HCT116 (cell line): ENCODE results near the gene STK32C. TPM values are rescaled to one million over a fixed set of nuclear protein-coding genes. Genes with fewer than 3 reads are reported as not detected.

Experiments
- ATAC-seq: fragments of 200-7000 bp; cut with Tn5 transposase; 2 replicates; pipeline ENCODE4 v1.9.1; 2020; ENCODE audit warnings: mild to moderate bottlenecking, moderate library complexity
- BruUV-seq: library from RNA; stranded (reverse); fragments of 400-500 nt; replicated peaks from 2 replicates; lab custom pipeline; 2021; lab: Mats Ljungman, UMichigan
- CTCF ChIA-PET: fragments of 300-600 bp; sonication (Branson Sonifier 250); formaldehyde crosslinking; loops from one replicate; lab custom pipeline; 2021; ENCODE audit warnings: antibody characterized with exemption; lab: Charles Lee
- POLR2A ChIA-PET: fragments of 300-600, 350-600 bp; sonication (Branson Sonifier 250); formaldehyde crosslinking; loops from one replicate; lab custom pipeline; 2021; ENCODE audit warnings: antibody characterized with exemption; lab: Charles Lee
- RAD21 ChIA-PET, 2 experiments: fragments of 300-600 bp; sonication (Branson Sonifier 250); formaldehyde crosslinking; loops; one replicate each; lab custom pipeline; 2023; ENCODE audit warnings: low total read pairs in 2 of 2; ENCODE audit not compliant: uncharacterized antibody in 2 of 2, unreplicated experiment in 2 of 2, low non-redundant PET in 1 of 2; lab: Charles Lee
- DNase-seq: peaks from one replicate; pipeline ENCODE4 v3.0.0-alpha.2; 2010; ENCODE audit warnings: low read depth, low spot score
- H2AFZ ChIP-seq: fragments of 200-600 bp; shearing (Covaris generic), sonication (generic); 2 replicates; pipeline ENCODE4 v1.6.1; 2017; ENCODE audit warnings: low read depth, mixed run types, mixed read lengths, antibody characterized with exemption, low read length; ENCODE audit not compliant: poor library complexity, severe bottlenecking
- H3K27ac ChIP-seq: 2 replicates; pipeline ENCODE4 v1.5.1; 2012; ENCODE audit warnings: low read depth, low read length
- H3K27me3 ChIP-seq: fragments of 200-600 bp; sonication (generic); 2 replicates; pipeline ENCODE4 v1.6.1; 2016; ENCODE audit warnings: mixed run types, low read length, mixed read lengths; ENCODE audit not compliant: insufficient read depth
- H3K36me3 ChIP-seq, 2 experiments: fragments of 200-500 bp in 1 of 2; fragments of 200-600 bp in 1 of 2; sonication (Bioruptor generic) in 1 of 2; sonication (generic) in 1 of 2; 2 replicates each; pipeline versions ENCODE4 v1.5.1 to v1.6.1; 2014 to 2016; ENCODE audit warnings: low read length in 2 of 2, inconsistent platforms in 1 of 2, mixed read lengths in 1 of 2, mixed run types in 1 of 2; ENCODE audit not compliant: insufficient read depth in 2 of 2, control insufficient read depth in 1 of 2
- H3K4me1 ChIP-seq, 2 experiments: fragments of 200-600 bp in 1 of 2; sonication (generic) in 1 of 2; 2 replicates each; pipeline versions ENCODE4 v1.5.1 to v1.6.1; 2012 to 2017; ENCODE audit warnings: low read length in 2 of 2, inconsistent platforms in 1 of 2, mild to moderate bottlenecking in 1 of 2, mixed read lengths in 1 of 2, mixed run types in 1 of 2, moderate library complexity in 1 of 2; ENCODE audit not compliant: insufficient read depth in 2 of 2, control insufficient read depth in 1 of 2
- H3K4me2 ChIP-seq: fragments of 200-600 bp; sonication (generic); 2 replicates; pipeline ENCODE4 v1.6.1; 2017; ENCODE audit warnings: mixed run types, low read length, mixed read lengths
- H3K4me3 ChIP-seq, 2 experiments: fragments of 200-600 bp in 1 of 2; sonication (generic) in 1 of 2; replicated peaks in 1 of 2; 2 replicates each; pipeline ENCODE4 v1.5.1; 2011 to 2016; ENCODE audit warnings: low read length in 2 of 2, control low read depth in 1 of 2, low read depth in 1 of 2, mild to moderate bottlenecking in 1 of 2, mixed read lengths in 1 of 2, mixed run types in 1 of 2
- H3K79me2 ChIP-seq: fragments of 200-600 bp; sonication (generic); 2 replicates; pipeline ENCODE4 v1.6.1; 2017; ENCODE audit warnings: mild to moderate bottlenecking, mixed run types, low read length, moderate library complexity, mixed read lengths; ENCODE audit not compliant: insufficient read depth
- H3K9ac ChIP-seq: fragments of 200-600 bp; sonication (generic); 2 replicates; pipeline ENCODE4 v1.6.1; 2016; ENCODE audit warnings: low read length, mixed read lengths
- H3K9me2 ChIP-seq: fragments of 200-600 bp; sonication (generic), shearing (Covaris generic); 2 replicates; pipeline ENCODE4 v1.6.1; 2017; ENCODE audit warnings: mixed run types, mild to moderate bottlenecking, moderate library complexity; ENCODE audit not compliant: insufficient read depth
- H3K9me3 ChIP-seq, 2 experiments: fragments of 200-500 bp in 1 of 2; fragments of 200-600 bp in 1 of 2; sonication (Bioruptor generic) in 1 of 2; sonication (generic) in 1 of 2; 2 replicates each; pipeline ENCODE4 v1.6.1; 2014 to 2017; ENCODE audit warnings: low read length in 2 of 2, mixed read lengths in 2 of 2, inconsistent platforms in 1 of 2, low read depth in 1 of 2, mild to moderate bottlenecking in 1 of 2, mixed run types in 1 of 2, moderate library complexity in 1 of 2; ENCODE audit not compliant: control insufficient read depth in 1 of 2, insufficient read depth in 1 of 2
- H4K20me1 ChIP-seq: fragments of 200-600 bp; sonication (generic), shearing (Covaris generic); 2 replicates; pipeline ENCODE4 v1.6.1; 2017; ENCODE audit warnings: mixed run types, mild to moderate bottlenecking, moderate library complexity; ENCODE audit not compliant: insufficient read depth
- ATF3 ChIP-seq: IDR thresholded peaks from 2 replicates; pipeline ENCODE4 v1.6.1; 2012
- CBX3 ChIP-seq: IDR thresholded peaks from 2 replicates; pipeline ENCODE4 v1.6.1; 2012; ENCODE audit warnings: low read depth
- CTCF ChIP-seq, 3 experiments: fragments of 200-600 bp in 1 of 3; sonication (generic) in 1 of 3; IDR thresholded peaks in 2 of 3; conservative IDR thresholded peaks in 1 of 3; 2 replicates each; pipeline ENCODE4 v1.5.1; 2012 to 2017; ENCODE audit warnings: low read depth in 2 of 3, low read length in 2 of 3, antibody characterized with exemption in 1 of 3, borderline replicate concordance in 1 of 3, control low read depth in 1 of 3, mild to moderate bottlenecking in 1 of 3, mixed read lengths in 1 of 3, mixed run types in 1 of 3, moderate library complexity in 1 of 3; ENCODE audit not compliant: insufficient read depth in 1 of 3
- EGR1 ChIP-seq: IDR thresholded peaks from 2 replicates; pipeline ENCODE4 v1.6.1; 2012; ENCODE audit warnings: low read depth
- EZH2 ChIP-seq: fragments of 200-600 bp; sonication (generic); IDR thresholded peaks from 2 replicates; pipeline ENCODE4 v1.6.1; 2017; ENCODE audit warnings: antibody characterized with exemption, mixed run types
- EZH2phosphoT487 ChIP-seq: fragments of 200-600 bp; IDR thresholded peaks from 2 replicates; pipeline ENCODE4 v1.6.1; 2018; ENCODE audit warnings: antibody characterized with exemption, borderline replicate concordance
- FOSL1 ChIP-seq: IDR thresholded peaks from 2 replicates; pipeline ENCODE4 v1.6.1; 2012; ENCODE audit warnings: low read depth
- MAX ChIP-seq: IDR thresholded peaks from 2 replicates; pipeline ENCODE4 v1.6.1; 2012
- RAD21 ChIP-seq: IDR thresholded peaks from 2 replicates; pipeline ENCODE4 v1.6.1; 2012; ENCODE audit warnings: low read depth, mild to moderate bottlenecking
- SP1 ChIP-seq: IDR thresholded peaks from 2 replicates; pipeline ENCODE4 v1.6.1; 2012; ENCODE audit warnings: low read depth
- SRF ChIP-seq: IDR thresholded peaks from 2 replicates; pipeline ENCODE4 v1.6.1; 2012; ENCODE audit warnings: low read depth
- TCF7L2 ChIP-seq: IDR thresholded peaks from 2 replicates; pipeline ENCODE4 v1.7.0; 2011; ENCODE audit warnings: borderline replicate concordance, inconsistent platforms; ENCODE audit not compliant: insufficient read depth, insufficient read length; ENCODE audit errors: extremely low read depth
- YY1 ChIP-seq: IDR thresholded peaks from 2 replicates; pipeline ENCODE4 v1.6.1; 2011; ENCODE audit warnings: low read length, low read depth, moderate library complexity, mild to moderate bottlenecking; ENCODE audit not compliant: insufficient replicate concordance; ENCODE audit errors: extremely low read depth
- ZBTB33 ChIP-seq: IDR thresholded peaks from 2 replicates; pipeline ENCODE4 v1.6.1; 2011; ENCODE audit warnings: mild to moderate bottlenecking, low read length, moderate library complexity; ENCODE audit not compliant: insufficient replicate concordance; ENCODE audit errors: extremely low read depth
- ZFX ChIP-seq: fragments of 450-650 bp; IDR thresholded peaks from 2 replicates; pipeline ENCODE4 v1.6.1; 2017
- ZNF274 ChIP-seq: fragments of 200-500 bp; sonication (Bioruptor generic); IDR thresholded peaks from 2 replicates; pipeline ENCODE4 v1.6.1; 2014; ENCODE audit warnings: mild to moderate bottlenecking, low read depth, low read length, inconsistent platforms
- intact Hi-C: fragments of 100-400 bp; cut with micrococcal nuclease; formaldehyde crosslinking; loops from 2 replicates; pipeline ENCODE4 v1.10.0; 2022
- total RNA-seq: library from RNA; stranded (reverse); gene quantifications from one replicate; pipeline ENCODE4 v1.2.1, GENCODE V29; 2021; ENCODE audit not compliant: unreplicated experiment

Gene STK32C
- total RNA-seq, 1 experiment from 2014 or later: 29.7 TPM

- H4K20me1 ChIP-seq: no peaks in the 10 kb centered on the region
- intact Hi-C loops: no loop called here
- no peak for TF ChIP-seq CBX3
- H3K4me3 ChIP-seq: no peak overlapping the region
- no peaks in the 10 kb centered on the region for H3K27me3 ChIP-seq
- H3K79me2 ChIP-seq: no peaks in the 10 kb centered on the region
- H3K9me2 ChIP-seq: no peaks in the 10 kb centered on the region
- ChIA-PET POLR2A (no interaction called here), RAD21 (no interaction called here), CTCF (no interaction called here)
- DNase-seq (no peak), ATAC-seq (no peak)
- H2AFZ ChIP-seq: no peak overlapping the region
- BruUV-seq: no TSS peak
- H3K4me2 ChIP-seq: no peak overlapping the region
- no peak overlapping the region for H3K9ac ChIP-seq
- H3K9me3 ChIP-seq: no peaks in the 10 kb centered on the region
- no peaks in the 10 kb centered on the region for H3K36me3 ChIP-seq
- H3K27ac ChIP-seq: no peak overlapping the region
- no peaks in the 10 kb centered on the region for H3K4me1 ChIP-seq
These were observed 119.4 kb downstream of the STK32C start for GRCh38 chr10:132188331-132188730.

- Histone ChIP-seq H3K27me3 (no peaks in the 10 kb centered on the region), H3K9ac (no peak overlapping the region)
- ATAC-seq: no peak
- no peak for TF ChIP-seq CTCF (IDR thresholded peaks at IDR 0.05 in 2 of 3, conservative IDR thresholded peaks at IDR 0.05 in 1 of 3; ENCODE audit: borderline replicate concordance in 1 of 3, insufficient read depth in 1 of 3, low read depth in 2 of 3, low read length in 2 of 3)
- no peak for TF ChIP-seq RAD21
- TF ChIP-seq ZFX: no peak
- no peak for TF ChIP-seq ZNF274
- TF ChIP-seq EGR1: no peak
- TF ChIP-seq MAX: no peak
- TF ChIP-seq YY1: no peak
- no peak for TF ChIP-seq EZH2phosphoT487
- no peak for TF ChIP-seq TCF7L2
- no peak for TF ChIP-seq ATF3
- TF ChIP-seq EZH2: no peak
- TF ChIP-seq ZBTB33: no peak
- TF ChIP-seq FOSL1: no peak
- no peak for TF ChIP-seq SRF
- TF ChIP-seq SP1: no peak
These were observed 120.2 kb downstream of the STK32C start for GRCh38 chr10:132187430-132188138.

More at GRCh38 chr10:132187430-132188138, 120.2 kb downstream of the STK32C start:
- H3K79me2 ChIP-seq: no peaks in the 10 kb centered on the region
- POLR2A ChIA-PET: no interaction called here
- H3K27ac ChIP-seq: no peak overlapping the region
- H3K4me2 ChIP-seq: peak overlapping the region; percentile 37
- no peaks in the 10 kb centered on the region for H3K9me2 ChIP-seq
- no peaks in the 10 kb centered on the region for H3K9me3 ChIP-seq
- no peak for DNase-seq
- no peaks in the 10 kb centered on the region for H3K36me3 ChIP-seq
- RAD21 ChIA-PET: no interaction called here
- peak overlapping the region in 1 of 2 experiments; percentile 18; a peak in 1 of 4 replicates for H3K4me3 ChIP-seq
- H3K4me1 ChIP-seq: no peaks in the 10 kb centered on the region
- CTCF ChIA-PET: no interaction called here
- H4K20me1 ChIP-seq: no peaks in the 10 kb centered on the region
- BruUV-seq: no TSS peak
- no peak overlapping the region for H2AFZ ChIP-seq
- intact Hi-C loops: no loop called here
